H1 (cell line): ENCODE measurements around the gene PCBD1. TPM values are rescaled to one million over a fixed set of nuclear protein-coding genes. Genes with fewer than 3 reads are reported as not detected.

Source experiments
- CTCF ChIA-PET: fragments of 300-600 bp; sonication (Branson Sonifier 250); formaldehyde crosslinking; loops from one replicate; lab custom pipeline; 2021; ENCODE audit not compliant: partially characterized antibody; lab: Charles Lee
- POLR2A ChIA-PET: fragments of 300-600 bp; sonication (Branson Sonifier 250); formaldehyde crosslinking; loops from one replicate; lab custom pipeline; 2021; ENCODE audit warnings: inconsistent platforms; ENCODE audit not compliant: partially characterized antibody; lab: Charles Lee
- DNase-seq, 2 experiments: peaks; one replicate each; pipeline versions ENCODE4 v3.0.0 to v3.0.0-alpha.2; 2010 to 2022; ENCODE audit warnings: low spot score in 2 of 2, low read depth in 1 of 2, mixed read lengths in 1 of 2
- FAIRE-seq: peaks from 2 replicates; lab custom pipeline; 2011; peaks lifted over from hg19 to GRCh38; lab: Jason Lieb, UNC
- H2AFZ ChIP-seq: 2 replicates; pipeline ENCODE4 v1.8.1; 2012; ENCODE audit warnings: low read length, inconsistent platforms
- H2AK5ac ChIP-seq: 2 replicates; pipeline ENCODE4 v1.6.1; 2013; ENCODE audit warnings: low read depth, low read length
- H2BK120ac ChIP-seq: replicated peaks from 2 replicates; pipeline ENCODE3; 2013; ENCODE audit warnings: low read depth, low read length, inconsistent platforms
- H2BK12ac ChIP-seq: 2 replicates; pipeline ENCODE4 v1.6.1; 2013; ENCODE audit warnings: low read depth, low read length
- H2BK15ac ChIP-seq: 2 replicates; pipeline ENCODE4 v1.6.1; 2013; ENCODE audit warnings: low read length
- H2BK20ac ChIP-seq: 2 replicates; pipeline ENCODE4 v1.6.1; 2013; ENCODE audit warnings: low read length
- H2BK5ac ChIP-seq: 2 replicates; pipeline ENCODE4 v1.6.1; 2013; ENCODE audit warnings: low read depth, low read length
- H3K14ac ChIP-seq: 2 replicates; pipeline ENCODE4 v1.6.1; 2013; ENCODE audit warnings: inconsistent platforms; ENCODE audit not compliant: insufficient read length
- H3K18ac ChIP-seq: 2 replicates; pipeline ENCODE4 v1.6.1; 2013; ENCODE audit warnings: low read length; ENCODE audit errors: extremely low read depth
- H3K23ac ChIP-seq: 2 replicates; pipeline ENCODE4 v1.6.1; 2013; ENCODE audit warnings: inconsistent platforms; ENCODE audit not compliant: insufficient read length
- H3K23me2 ChIP-seq: 2 replicates; pipeline ENCODE4 v1.6.1; 2013; ENCODE audit warnings: low read depth, low read length
- H3K27ac ChIP-seq: 2 replicates; pipeline ENCODE4 v1.6.1; 2011; ENCODE audit warnings: low read depth, low read length, inconsistent platforms
- H3K27me3 ChIP-seq, 4 experiments: replicated peaks in 1 of 4; 1 replicate in 1 of 4; 2 replicates in 3 of 4; pipeline versions ENCODE4 v1.6.1 to v1.8.1; 2011 to 2013; ENCODE audit warnings: low read length in 3 of 4, mild to moderate bottlenecking in 3 of 4, inconsistent platforms in 2 of 4, mixed read lengths in 2 of 4, moderate library complexity in 1 of 4; ENCODE audit not compliant: control insufficient read depth in 3 of 4, insufficient read depth in 3 of 4; ENCODE audit errors: extremely low read depth in 1 of 4
- H3K36me3 ChIP-seq, 4 experiments: 2 replicates each; pipeline versions ENCODE4 v1.6.1 to v1.8.1; 2011 to 2013; ENCODE audit warnings: mild to moderate bottlenecking in 4 of 4, low read length in 3 of 4, moderate library complexity in 2 of 4, control low read depth in 1 of 4, inconsistent platforms in 1 of 4; ENCODE audit not compliant: insufficient read depth in 4 of 4, control insufficient read depth in 2 of 4
- H3K4ac ChIP-seq: replicated peaks from 2 replicates; pipeline ENCODE3; 2013; ENCODE audit warnings: low read length, low read depth, mixed read lengths, inconsistent platforms; ENCODE audit not compliant: insufficient read length
- H3K4me1 ChIP-seq, 4 experiments: replicated peaks in 1 of 4; 1 replicate in 1 of 4; 2 replicates in 3 of 4; pipeline versions ENCODE4 v1.6.1 to v1.8.1; 2011 to 2013; ENCODE audit warnings: low read length in 3 of 4, inconsistent platforms in 2 of 4, mixed read lengths in 1 of 4; ENCODE audit not compliant: insufficient read depth in 4 of 4, control insufficient read depth in 3 of 4
- H3K4me2 ChIP-seq, 2 experiments: 2 replicates each; pipeline versions ENCODE4 v1.6.1 to v1.8.1; 2011 to 2013; ENCODE audit warnings: low read depth in 2 of 2, low read length in 2 of 2, control low read depth in 1 of 2, inconsistent platforms in 1 of 2, mild to moderate bottlenecking in 1 of 2; ENCODE audit not compliant: insufficient read depth in 1 of 2
- H3K4me3 ChIP-seq, 4 experiments: fragments of 200-600, 300-600 bp in 1 of 4; sonication (generic), shearing (Covaris generic), sonication (Bioruptor Twin) in 1 of 4; 2 replicates each; pipeline versions ENCODE4 v1.5.1 to v1.8.1; 2011 to 2016; ENCODE audit warnings: low read length in 4 of 4, low read depth in 3 of 4, control low read depth in 2 of 4, inconsistent platforms in 2 of 4, mild to moderate bottlenecking in 2 of 4, mixed read lengths in 1 of 4, moderate library complexity in 1 of 4; ENCODE audit not compliant: insufficient read depth in 2 of 4; ENCODE audit errors: extremely low read depth in 1 of 4
- H3K56ac ChIP-seq: replicated peaks from 2 replicates; pipeline ENCODE3; 2013; ENCODE audit warnings: low read depth, mild to moderate bottlenecking, mixed read lengths, low read length, inconsistent platforms; ENCODE audit not compliant: insufficient read length
- H3K79me1 ChIP-seq: 2 replicates; pipeline ENCODE4 v1.6.1; 2013; ENCODE audit warnings: low read depth, low read length, control low read depth
- H3K79me2 ChIP-seq, 2 experiments: 2 replicates each; pipeline versions ENCODE4 v1.6.1 to v1.8.1; 2012 to 2013; ENCODE audit warnings: low read length in 2 of 2, mild to moderate bottlenecking in 2 of 2, inconsistent platforms in 1 of 2; ENCODE audit not compliant: insufficient read depth in 2 of 2, control insufficient read depth in 1 of 2
- H3K9ac ChIP-seq, 4 experiments: replicated peaks in 1 of 4; 1 replicate in 1 of 4; 2 replicates in 3 of 4; pipeline versions ENCODE4 v1.6.1 to v1.8.1; 2011 to 2013; ENCODE audit warnings: low read depth in 3 of 4, low read length in 3 of 4, control low read depth in 2 of 4, mild to moderate bottlenecking in 2 of 4, moderate library complexity in 2 of 4, inconsistent platforms in 1 of 4; ENCODE audit errors: extremely low read depth in 1 of 4
- H3K9me3 ChIP-seq, 2 experiments: 2 replicates each; pipeline versions ENCODE4 v1.6.1 to v1.8.1; 2012 to 2013; ENCODE audit warnings: mild to moderate bottlenecking in 2 of 2, moderate library complexity in 2 of 2, control low read depth in 1 of 2, inconsistent platforms in 1 of 2, low read depth in 1 of 2, low read length in 1 of 2, mixed read lengths in 1 of 2; ENCODE audit not compliant: insufficient read depth in 2 of 2
- H4K20me1 ChIP-seq, 2 experiments: replicated peaks in 1 of 2; 2 replicates each; pipeline versions ENCODE3 to v1.8.1; 2011 to 2013; ENCODE audit warnings: inconsistent platforms in 2 of 2, low read length in 2 of 2, mild to moderate bottlenecking in 1 of 2; ENCODE audit not compliant: insufficient read depth in 2 of 2, control insufficient read depth in 1 of 2
- H4K5ac ChIP-seq: 2 replicates; pipeline ENCODE4 v1.6.1; 2013; ENCODE audit warnings: low read length, low read depth, mixed read lengths, inconsistent platforms; ENCODE audit not compliant: insufficient read length
- H4K8ac ChIP-seq: 2 replicates; pipeline ENCODE4 v1.8.0; 2013; ENCODE audit warnings: mild to moderate bottlenecking, moderate library complexity, low read length, inconsistent platforms; ENCODE audit not compliant: insufficient read depth; ENCODE audit errors: extremely low read depth
- H4K91ac ChIP-seq: replicated peaks from 2 replicates; pipeline ENCODE3; 2013; ENCODE audit warnings: low read length, mixed read lengths, inconsistent platforms; ENCODE audit not compliant: insufficient read length
- EGR1 ChIP-seq: IDR thresholded peaks from 2 replicates; pipeline ENCODE4 v1.6.1; 2011; ENCODE audit warnings: low read depth, low read length, borderline replicate concordance
- GABPA ChIP-seq: IDR thresholded peaks from 2 replicates; pipeline ENCODE4 v1.6.1; 2011; ENCODE audit warnings: mild to moderate bottlenecking, low read length, moderate library complexity, borderline replicate concordance; ENCODE audit not compliant: insufficient read depth
- ZNF274 ChIP-seq: IDR thresholded peaks from 2 replicates; pipeline ENCODE4 v1.7.0; 2012; ENCODE audit warnings: low read length, borderline replicate concordance; ENCODE audit errors: extremely low read depth
- WGBS, 2 experiments: shearing (Covaris generic) in 1 of 2; methylation state at CpG; one replicate each; pipeline versions ENCODE4 v1.1.6 to v1.1.7; 2013 to 2015; ENCODE audit warnings: low lambda C conversion rate in 2 of 2, mixed read lengths in 2 of 2, inconsistent platforms in 1 of 2, low coverage in 1 of 2, missing lambda C conversion rate in 1 of 2; ENCODE audit not compliant: insufficient replicate concordance in 2 of 2, insufficient coverage in 1 of 2, insufficient read length in 1 of 2; ENCODE audit errors: extremely low coverage in 1 of 2, missing lambda C conversion rate in 1 of 2; 5-methylcytosine and 5-hydroxymethylcytosine counted together
- polyA plus RNA-seq, 7 experiments: library from polyadenylated mRNA; depleted of rRNA in 3 of 7; stranded (reverse) in 5 of 7; unstranded in 2 of 7; fragments of >200 nt in 5 of 7; fragments of 200-250 nt in 2 of 7; gene quantifications; 1 replicate in 5 of 7; 2 replicates in 1 of 7; 4 replicates in 1 of 7; pipeline versions ENCODE4 v1.2.1 to v1.2.3, GENCODE V29; 2011 to 2013; ENCODE audit warnings: missing spikeins in 2 of 7, mixed read lengths in 2 of 7
- total RNA-seq: library from RNA; stranded (reverse); fragmentation: NEBNext Ultra II Directional; extraction: Animal tissue kit (Norgen Biotek cat#: 25700); gene quantifications from 2 replicates; pipeline ENCODE4 v1.2.1, GENCODE V29; 2021

PCBD1 gene
- total and polyA plus RNA-seq, 2 of the 8 experiments (the other 6 are each of a cell fraction or from before 2014, with no cell fraction given): 46.5 to 55.0 TPM

DNA sequence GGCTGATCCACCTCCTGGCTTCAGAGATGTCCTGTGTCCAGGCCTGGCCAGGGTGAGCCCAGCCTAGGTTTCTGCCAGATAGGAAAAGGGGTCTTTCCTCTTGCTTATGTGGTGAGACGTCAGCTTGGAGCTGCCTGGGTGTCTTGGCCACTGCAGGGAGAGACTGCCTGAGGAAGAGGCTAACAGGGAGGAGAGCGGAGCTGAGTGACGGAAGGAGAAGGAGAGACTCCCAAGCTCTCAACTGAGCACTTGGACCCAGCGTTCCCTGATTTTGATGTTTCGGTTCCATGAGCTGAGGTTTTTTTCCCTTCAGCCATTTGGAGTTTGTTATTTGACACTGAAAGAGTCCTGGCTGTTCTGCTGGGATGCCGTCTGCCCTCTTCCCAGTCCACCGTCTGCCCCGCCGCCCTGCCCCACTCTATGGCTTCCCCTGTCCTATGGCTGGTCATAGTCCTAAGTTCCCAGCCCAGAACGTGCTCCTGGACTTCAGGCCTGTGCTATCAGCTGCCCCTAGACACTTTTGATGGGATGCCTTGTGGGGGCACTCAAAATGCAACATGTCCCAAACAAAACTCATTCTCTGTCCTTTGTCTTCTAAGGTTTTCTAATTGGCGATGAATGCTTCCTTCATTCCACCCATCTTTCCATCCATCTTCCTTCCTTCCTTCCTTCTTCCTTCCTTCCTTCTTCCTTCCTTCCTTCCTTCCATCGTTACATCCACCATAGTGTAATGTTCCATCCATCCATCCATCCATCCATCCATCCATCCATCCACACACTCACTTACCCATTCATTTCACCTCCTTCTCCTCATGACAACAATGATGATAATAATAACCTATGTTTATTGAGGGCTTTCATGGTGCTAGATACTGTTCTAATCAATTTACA lies 20.3 kb upstream of the PCBD1 start:
- Histone ChIP-seq H3K23me2 (peaks cover 3% of the 10 kb centered on the region; the same call in 1 of the 2 replicates), H3K27me3 (no peaks in the 10 kb centered on the region), H3K9ac (no peak overlapping the region), H3K9me3 (no peaks in the 10 kb centered on the region), H3K79me2 (no peaks in the 10 kb centered on the region), H3K4me3 (no peak overlapping the region), H2BK5ac (no peak overlapping the region), H3K36me3 (no peaks in the 10 kb centered on the region), H3K23ac (no peak overlapping the region), H3K18ac (peak overlapping the region; percentile 9; the same call in 1 of the 2 replicates), H4K20me1 (no peaks in the 10 kb centered on the region), H2BK15ac (no peak overlapping the region), H2BK120ac (no peak overlapping the region), H3K4ac (no peak overlapping the region), H3K4me2 (no peak overlapping the region), H2BK12ac (no peak overlapping the region), H2BK20ac (no peak overlapping the region), H3K27ac (no peak overlapping the region), H3K14ac (no peak overlapping the region), H3K4me1 (no peaks in the 10 kb centered on the region; a peak in 2 of 7 replicates), H4K91ac (no peak overlapping the region), H2AK5ac (no peak overlapping the region), H2AFZ (no peak overlapping the region), H3K56ac (peak overlapping the region; percentile 84), H3K79me1 (no peaks in the 10 kb centered on the region), H4K8ac (no peak overlapping the region), H4K5ac (no peak overlapping the region)
- DNase-seq (no peak), FAIRE-seq (no peak)
- 88 to 100% methylated on average over 1 to 11 of the region's 12 CpGs for WGBS, 2 experiments
- ChIA-PET POLR2A (no interaction called here), CTCF (interaction anchor here (0.8 to 13.3 kb wide), 6 partner anchors 10 to 376 kb away, joined by 3 to 237 read pairs (median 4); no protein-coding TSS in a partner anchor)
- TF ChIP-seq ZNF274 (no peak), EGR1 (no peak), GABPA (no peak)
